ENCODE data around the gene JARID2. TPM values are rescaled to one million over a fixed set of nuclear protein-coding genes. Genes with fewer than 3 reads are reported as not detected.
A peak's percentile ranks its signal among the peaks of the same experiment; 100 is the strongest.

Gene JARID2
- total and polyA plus RNA-seq, 2 of the 13 experiments (the other 11 are each of a cell fraction or from before 2014, with no cell fraction given): 7.5 to 10.3 TPM

DNA sequence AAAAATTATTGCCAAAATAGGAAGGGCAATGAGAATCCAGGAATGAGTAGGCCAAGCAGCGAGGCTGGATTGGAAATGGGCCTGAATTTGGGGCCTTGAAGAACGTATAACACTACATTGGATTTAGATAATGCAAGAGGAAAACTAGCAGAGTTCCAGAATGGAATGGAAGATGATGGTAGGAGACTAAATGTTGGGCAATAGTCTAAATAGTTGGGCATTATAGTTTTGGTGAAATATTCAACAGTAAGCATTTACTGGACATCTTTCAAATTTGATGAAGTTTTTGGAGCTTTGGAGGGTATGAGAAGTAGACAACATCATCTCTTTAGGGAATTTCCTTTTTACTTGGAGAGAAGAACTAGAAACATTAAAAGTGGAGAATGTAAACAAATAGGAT is 3.4 kb upstream of the JARID2 start:
- Histone ChIP-seq H4K20me1 (ENCODE audit: insufficient read depth, low read length) (0 out of 2 replicates have a peak, but pooled peaks cover 6% of the 10 kb centered on the region), H3K4me1 (ENCODE audit: insufficient read depth, low read length) (peaks cover 20% of the 10 kb centered on the region), H3K4me3 (replicated peaks in 1 of 3; ENCODE audit: insufficient read depth in 1 of 3, low read depth in 2 of 3, low read length in 3 of 3) (no peak overlapping the region), H3K4me2 (ENCODE audit: low read depth, low read length) (no peak overlapping the region), H3K79me2 (ENCODE audit: insufficient read depth, low read length) (peaks cover 15% of the 10 kb centered on the region), H3K27me3 (ENCODE audit: control insufficient read depth in 1 of 2, insufficient read depth in 2 of 2, low read length in 2 of 2) (peaks cover 0 to 19% of the 10 kb centered on the region in 2 experiments; a peak in 3 of 5 replicates), H2AFZ (ENCODE audit: low read length) (no peak overlapping the region), H3K27ac (ENCODE audit: extremely low read length, insufficient read depth, low read length) (no peak overlapping the region), H3K36me3 (replicated peaks in 1 of 2; ENCODE audit: control insufficient read depth in 1 of 2, insufficient read depth in 2 of 2, low read length in 2 of 2) (no peaks in the 10 kb centered on the region), H3K9me3 (ENCODE audit: low read length) (no peaks in the 10 kb centered on the region), H3K9ac (ENCODE audit: insufficient read depth, low read depth, low read length) (no peak overlapping the region)
- BruUV-seq (replicated peaks): no TSS peak
- WGBS (ENCODE audit: low lambda C conversion rate): 65% methylated on average over 2 of the region's 2 CpGs
- ChIA-PET POLR2A (interaction anchor here (1.0 kb wide), 1 partner anchor 8 kb away, joined by 3 read pairs; no protein-coding TSS in a partner anchor), CTCF (ENCODE audit: low intra/inter-chr PET ratio, low total read pairs) (no interaction called here)
- TF ChIP-seq ZBTB37 (CRISPR knock-in tag; IDR thresholded peaks at IDR 0.05) (no peak), CEBPB (IDR thresholded peaks at IDR 0.05; ENCODE audit: borderline replicate concordance, low read depth, low read length) (peak; percentile 48; the same call in 1 of the 2 replicates), ZNF280D (CRISPR knock-in tag; IDR thresholded peaks at IDR 0.05) (no peak), SMAD1 (CRISPR knock-in tag; IDR thresholded peaks at IDR 0.05; ENCODE audit: borderline replicate concordance, low read depth) (no peak), RFX1 (IDR thresholded peaks at IDR 0.05) (no peak), SRSF4 (IDR thresholded peaks at IDR 0.05; ENCODE audit: low read depth, low read length, poor library complexity, severe bottlenecking) (no peak), SATB2 (CRISPR knock-in tag; IDR thresholded peaks at IDR 0.05) (no peak)
- TF ChIP-seq, protein P1, sequence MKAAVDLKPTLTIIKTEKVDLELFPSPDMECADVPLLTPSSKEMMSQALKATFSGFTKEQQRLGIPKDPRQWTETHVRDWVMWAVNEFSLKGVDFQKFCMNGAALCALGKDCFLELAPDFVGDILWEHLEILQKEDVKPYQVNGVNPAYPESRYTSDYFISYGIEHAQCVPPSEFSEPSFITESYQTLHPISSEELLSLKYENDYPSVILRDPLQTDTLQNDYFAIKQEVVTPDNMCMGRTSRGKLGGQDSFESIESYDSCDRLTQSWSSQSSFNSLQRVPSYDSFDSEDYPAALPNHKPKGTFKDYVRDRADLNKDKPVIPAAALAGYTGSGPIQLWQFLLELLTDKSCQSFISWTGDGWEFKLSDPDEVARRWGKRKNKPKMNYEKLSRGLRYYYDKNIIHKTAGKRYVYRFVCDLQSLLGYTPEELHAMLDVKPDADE (CRISPR knock-in tag; IDR thresholded peaks at IDR 0.05): no peak
- DNase-seq (ENCODE audit: low spot score): no peak
- ATAC-seq: no peak
- intact Hi-C loops (cut with micrococcal nuclease; ENCODE audit: unreplicated experiment): loop anchor here (10.0 kb wide), 2 partner anchors 208 to 1028 kb away; no protein-coding TSS in a partner anchor
- in situ Hi-C loops (cut with HindIII; ENCODE audit: extremely low pct_ligation_motif_present, low pct_unique_long_range_greater_than_20kb): loop anchor here (25.0 kb wide), 1 partner anchor 1030 kb away; no protein-coding TSS in a partner anchor
- no peak for FAIRE-seq

Data from HepG2 (cell line).